HG02870 (cell line): Measurements from ENCODE around the gene SOX6.
"Not testable (repeated sequence)": the region's sequence is repeated elsewhere in the genome, so short reads cannot be mapped to it uniquely, and the experiment has no call there.

ENCODE experiments used
- ATAC-seq: cut with Tn5 transposase; IDR thresholded peaks from one replicate; pipeline ENCODE4 v1.9.1; 2021; ENCODE audit warnings: mild to moderate bottlenecking, moderate library complexity; ENCODE audit not compliant: unreplicated experiment

Gene SOX6

GRCh38 chr11:16058671-16059070, 297.7 kb downstream of the SOX6 start:
- ATAC-seq = no peak

- ATAC-seq = no peak
Measured at GRCh38 chr11:16052750-16053149, 303.6 kb downstream of the SOX6 start.

DNA sequence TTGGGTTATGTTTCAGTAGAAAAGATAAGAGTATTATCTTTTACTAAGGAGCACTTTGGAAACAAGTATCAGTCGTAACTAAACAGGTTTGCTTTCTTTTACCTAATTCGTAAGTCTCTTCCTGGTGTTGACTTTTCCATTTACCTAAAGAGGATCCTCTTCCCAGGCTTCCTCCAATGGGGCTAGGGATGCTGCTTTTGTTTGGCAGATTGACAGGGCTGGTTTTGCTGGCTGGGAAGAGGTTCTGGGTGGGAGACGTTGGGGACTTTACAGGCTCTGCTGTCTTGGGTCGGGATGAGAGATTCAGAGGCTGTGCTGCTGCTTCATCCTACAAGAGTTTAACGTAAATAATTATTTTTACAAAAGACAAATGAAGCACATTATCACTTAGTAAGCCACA, 306.7 kb downstream of the SOX6 start:
- no peak for ATAC-seq

- no peak for ATAC-seq
Measured at GRCh38 chr11:16047073-16047472, 309.3 kb downstream of the SOX6 start.

DNA sequence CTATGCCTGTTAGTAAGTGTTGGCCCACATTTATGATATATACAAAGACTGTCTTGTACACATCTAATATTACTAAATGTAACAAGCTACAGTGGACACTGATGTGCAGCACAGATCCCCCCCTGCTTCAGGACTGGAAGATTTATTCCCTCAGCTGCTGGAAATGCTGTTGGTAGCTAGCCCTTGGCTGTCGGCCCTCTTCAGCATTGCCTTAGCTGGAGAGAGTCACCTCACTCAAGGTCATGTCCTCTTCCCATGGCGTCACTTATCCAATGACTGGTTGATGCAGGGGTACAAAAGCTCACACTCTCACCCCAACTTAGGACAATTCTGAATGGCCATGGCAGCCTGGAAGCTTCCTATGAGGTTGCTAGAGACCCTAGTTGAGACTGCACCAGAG, 312.7 kb downstream of the SOX6 start:
- no peak for ATAC-seq

DNA sequence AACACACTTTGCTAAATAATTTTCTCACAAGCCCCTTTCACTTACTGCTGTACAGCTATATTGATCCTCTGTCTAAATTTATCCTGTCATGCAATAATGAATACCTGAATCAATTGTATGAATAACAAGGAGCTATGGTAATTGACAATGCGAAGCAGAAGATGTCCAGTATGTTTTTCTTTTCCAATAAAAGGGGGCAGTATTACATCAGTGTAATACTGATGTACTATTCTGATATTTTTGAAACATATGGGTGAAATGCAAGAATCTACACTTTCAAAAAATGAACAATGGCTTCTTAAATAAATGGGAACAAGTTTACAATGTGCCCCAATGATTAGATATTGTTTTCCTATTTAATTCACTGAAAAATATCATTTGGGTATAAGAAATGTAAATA, 315.1 kb downstream of the SOX6 start:
- ATAC-seq = no peak

DNA sequence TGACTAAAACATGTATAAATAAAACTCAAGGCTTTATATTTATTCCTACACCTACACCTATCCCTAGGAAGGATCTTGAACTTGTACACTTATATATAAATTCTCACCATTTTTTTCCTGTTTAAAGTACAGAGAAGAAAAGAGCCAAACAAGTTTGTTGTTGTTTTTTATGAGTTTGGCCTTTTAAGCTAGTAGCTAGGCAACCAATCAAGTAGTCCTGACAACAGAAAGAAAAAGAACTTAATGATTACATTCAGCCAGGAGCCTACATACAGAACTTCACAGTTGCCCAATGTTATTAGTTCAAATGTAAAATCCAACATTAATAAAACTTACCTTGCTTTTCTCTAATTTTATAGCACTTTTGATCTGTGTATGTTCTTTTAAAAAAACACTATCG, 316.2 kb downstream of the SOX6 start:
- ATAC-seq = no peak

DNA sequence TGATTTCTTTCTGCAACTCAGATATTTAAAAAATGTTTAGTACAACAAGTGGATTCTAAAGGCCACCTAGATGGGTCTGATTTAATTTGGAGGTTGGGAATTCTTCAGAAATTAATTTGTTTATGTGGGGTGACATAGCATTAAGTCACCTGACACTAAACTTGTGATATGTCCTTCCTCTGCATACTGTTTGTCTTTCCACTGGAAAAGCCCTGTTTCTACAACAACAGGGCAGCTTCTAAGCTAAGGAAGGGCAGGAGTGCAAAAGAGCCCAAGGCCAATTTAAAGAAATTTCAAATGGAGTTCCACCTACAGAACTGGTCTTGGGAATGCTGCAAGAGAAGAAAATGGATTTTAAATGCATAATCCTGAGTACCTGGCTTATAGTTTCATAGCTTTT, 319.2 kb downstream of the SOX6 start:
- no peak for ATAC-seq

DNA sequence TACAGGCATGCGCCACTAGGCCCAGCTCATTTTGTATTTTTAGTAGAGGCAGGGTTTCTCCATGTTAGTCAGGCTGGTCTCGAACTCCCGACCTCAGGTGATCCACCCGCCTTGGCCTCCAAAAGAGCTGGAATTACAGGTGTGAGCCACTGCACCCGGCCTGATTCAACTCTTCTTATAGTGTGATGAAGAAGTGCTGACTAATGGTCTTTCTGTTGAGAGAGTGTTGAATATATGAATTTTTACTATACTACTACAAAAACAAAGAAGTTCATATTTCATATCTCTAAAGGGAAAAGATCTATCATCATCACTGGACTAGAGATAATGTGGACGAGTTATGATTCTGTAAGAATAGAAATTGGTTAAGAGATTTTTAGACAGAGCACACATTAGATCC, 320.1 kb downstream of the SOX6 start:
- no peak for ATAC-seq

- ATAC-seq = no peak
Measured at GRCh38 chr11:16034074-16034473, 322.3 kb downstream of the SOX6 start.

- no peak for ATAC-seq
Measured at GRCh38 chr11:16032974-16033373, 323.4 kb downstream of the SOX6 start.

- ATAC-seq = no peak
Measured at GRCh38 chr11:16031210-16031609, 325.1 kb downstream of the SOX6 start.

- ATAC-seq = no peak
Measured at GRCh38 chr11:16030664-16031063, 325.7 kb downstream of the SOX6 start.

DNA sequence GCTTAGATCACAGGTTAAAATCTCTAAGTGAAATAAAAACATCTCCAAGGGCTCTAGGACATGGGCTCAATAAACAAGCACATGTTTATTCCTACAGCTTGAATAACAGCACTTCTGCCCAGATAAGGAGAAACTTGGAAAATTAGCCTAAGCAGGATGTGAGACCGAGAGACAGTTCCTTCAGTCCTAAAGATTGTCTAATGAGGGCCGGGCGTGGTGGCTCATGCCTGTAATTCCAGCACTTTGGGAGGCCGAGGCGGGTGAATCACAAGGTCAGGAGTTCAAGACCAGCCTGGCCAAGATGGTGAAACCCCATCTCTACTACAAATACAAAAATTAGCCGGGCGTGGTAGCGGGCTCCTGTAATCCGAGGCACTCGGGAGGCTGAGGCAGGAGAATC, 327.2 kb downstream of the SOX6 start:
- not testable (repeated sequence) for ATAC-seq

DNA sequence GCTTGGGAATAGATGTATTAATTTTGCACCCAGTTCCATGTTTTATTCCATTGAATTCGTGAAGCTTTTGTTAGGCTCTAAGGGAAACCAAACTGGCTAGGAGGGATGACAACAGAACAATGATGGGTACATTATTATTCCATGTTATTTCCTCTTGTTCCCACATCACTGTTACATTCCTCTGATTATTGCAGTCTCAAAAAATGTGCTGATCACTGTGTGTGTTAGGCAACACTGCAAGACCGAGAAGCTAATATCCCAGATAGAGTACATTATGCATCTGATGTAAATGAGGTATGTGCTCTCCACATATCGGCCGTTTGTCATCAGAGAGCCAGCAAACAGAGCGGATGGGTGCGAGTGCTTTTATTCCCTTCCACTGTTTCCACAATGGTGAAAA, 327.9 kb downstream of the SOX6 start:
- no peak for ATAC-seq

- ATAC-seq = no peak
Measured at GRCh38 chr11:16027621-16028020, 328.7 kb downstream of the SOX6 start.

GRCh38 chr11:16026849-16027248, 329.5 kb downstream of the SOX6 start:
- no peak for ATAC-seq

DNA sequence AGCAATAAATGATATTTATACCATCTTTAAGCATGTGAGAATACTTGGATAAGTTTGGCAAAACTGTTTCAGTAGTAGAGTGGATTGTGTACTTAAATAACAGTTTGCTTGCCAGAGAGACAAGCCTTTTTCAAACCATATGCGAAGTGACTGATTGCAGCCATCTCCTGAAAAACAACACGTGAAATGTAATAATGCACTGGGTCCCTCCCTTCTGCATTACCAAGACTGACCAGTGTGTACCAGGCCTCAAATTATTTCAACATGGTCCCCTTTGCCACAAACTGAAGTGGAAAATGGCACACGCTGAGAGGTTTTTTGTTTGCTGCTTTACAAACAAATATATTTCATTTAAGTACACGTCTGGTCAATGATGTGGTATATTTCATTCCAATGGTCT, 337.4 kb downstream of the SOX6 start:
- ATAC-seq = no peak

DNA sequence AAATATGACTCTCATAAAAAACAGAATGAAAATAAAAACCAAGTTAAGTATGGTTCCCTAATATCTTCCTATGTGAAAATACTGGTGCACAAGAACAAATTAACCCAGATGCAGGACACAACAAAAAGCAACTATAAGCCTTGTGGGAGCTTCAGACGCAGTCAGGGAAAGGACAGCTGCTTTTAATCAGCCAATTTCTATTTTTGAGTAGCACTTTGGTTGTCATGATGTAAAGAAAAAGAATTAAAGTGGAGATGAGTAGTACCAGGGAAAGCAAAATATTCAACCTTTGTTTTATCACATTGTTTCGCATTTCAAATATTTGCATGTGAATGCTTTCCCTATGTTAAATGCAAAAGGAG, 339.9 kb downstream of the SOX6 start:
- ATAC-seq = no peak

DNA sequence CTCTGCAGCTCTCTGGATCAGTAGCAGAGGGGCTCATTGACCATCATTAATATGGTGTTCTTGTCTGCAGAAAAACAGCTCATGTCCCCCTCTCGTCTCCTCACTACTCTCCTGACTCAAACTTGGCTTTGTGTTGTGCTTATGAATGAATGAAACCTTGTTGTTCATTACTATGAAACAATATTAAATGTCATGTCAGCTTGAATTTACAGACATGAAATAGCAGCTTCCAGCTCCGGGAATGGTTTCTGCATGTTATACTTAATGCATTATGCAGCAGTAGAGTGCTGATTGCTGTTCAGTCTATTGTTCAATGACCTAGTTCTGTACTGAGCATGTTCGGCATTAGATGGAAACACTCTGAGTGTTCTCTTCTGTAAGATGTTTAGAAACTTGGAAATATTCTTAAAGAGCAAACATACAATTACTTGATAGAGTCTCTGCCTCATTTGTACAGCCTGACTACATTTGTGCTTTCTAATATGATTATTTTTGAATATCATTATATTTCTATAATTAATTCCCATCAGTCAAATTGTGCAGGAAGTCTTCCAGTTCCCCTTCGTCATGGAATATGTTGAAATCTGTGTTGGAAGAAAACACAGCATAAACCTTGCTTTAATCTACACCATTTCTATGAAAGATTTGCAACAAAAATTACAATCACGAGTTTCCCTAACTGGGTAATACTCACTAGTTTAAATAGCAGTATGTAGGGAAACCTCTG, 340.4 kb downstream of the SOX6 start:
- ATAC-seq = no peak

- no peak for ATAC-seq
Measured at GRCh38 chr11:16013649-16014275, 342.6 kb downstream of the SOX6 start.

DNA sequence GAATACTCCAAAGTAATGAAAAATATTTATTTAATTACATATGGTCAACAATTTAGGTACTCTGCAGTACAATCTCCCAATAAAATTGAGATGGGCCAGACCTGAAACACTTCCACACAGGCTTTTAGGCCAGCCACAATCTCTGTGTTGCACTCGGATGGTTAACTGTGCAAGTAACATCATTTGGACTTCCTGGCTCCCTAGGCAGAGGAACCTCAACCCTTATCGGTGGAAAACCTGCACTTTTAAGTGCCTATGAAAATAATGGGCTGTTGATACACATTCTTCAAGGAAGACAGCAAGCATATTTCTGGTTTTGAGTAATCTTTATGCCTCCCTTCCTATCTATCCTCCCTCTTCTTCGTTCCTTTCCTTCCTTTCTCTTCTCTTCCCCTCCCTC, 343.1 kb downstream of the SOX6 start:
- no peak for ATAC-seq
